Ascending aorta (tissue), 2 donors: ENCODE measurements around the gene STT3A. TPM values are rescaled to one million over a fixed set of nuclear protein-coding genes. Genes with fewer than 3 reads are reported as not detected.

Source experiments
- DNase-seq, 2 donors: peaks; one replicate each; pipeline ENCODE4 v3.0.0-alpha.2; 2019; ENCODE audit warnings: low spot score in 2 of 2
- H3K27ac ChIP-seq, 2 donors: fragments of 200-600 bp; sonication (generic); one replicate each; pipeline ENCODE4 v1.5.1; 2016 to 2017; ENCODE audit warnings: mild to moderate bottlenecking in 1 of 2
- H3K27me3 ChIP-seq: fragments of 200-600 bp; sonication (generic); one replicate; pipeline ENCODE4 v1.5.1; 2017
- H3K36me3 ChIP-seq, 2 donors: fragments of 200-600 bp; sonication (generic); one replicate each; pipeline ENCODE4 v1.5.1; 2016
- H3K4me1 ChIP-seq, 2 donors: fragments of 200-600 bp; sonication (generic); one replicate each; pipeline ENCODE4 v1.5.1; 2016 to 2017; ENCODE audit warnings: mild to moderate bottlenecking in 1 of 2
- H3K4me3 ChIP-seq, 2 donors: fragments of 200-600 bp; sonication (generic); one replicate each; pipeline ENCODE4 v1.5.1; 2016 to 2017; ENCODE audit warnings: mild to moderate bottlenecking in 1 of 2
- H3K9me3 ChIP-seq, 2 donors: fragments of 200-600 bp; sonication (generic); one replicate each; pipeline ENCODE4 v1.5.1; 2016
- intact Hi-C: fragments of 100-400 bp; cut with DNase I; formaldehyde crosslinking; loops from one replicate; pipeline ENCODE4 v1.15.1; 2023
- total RNA-seq: library from RNA; depleted of rRNA; stranded (reverse); fragments of >200 nt; gene quantifications from one replicate; pipeline ENCODE4 v1.1.0, GENCODE V29; 2016
- TF ChIP-seq, protein P1 (sequence below), 3 experiments: fragments of 200-600 bp in 2 of 3; fragments of 450-650 bp in 1 of 3; sonication (generic) in 2 of 3; IDR thresholded peaks; one replicate each; pipeline ENCODE4 v1.5.1; 2016 to 2019; ENCODE audit warnings: antibody characterized with exemption in 3 of 3, mild to moderate bottlenecking in 1 of 3, moderate library complexity in 1 of 3

The STT3A gene
- 88.9 TPM for total RNA-seq

DNA sequence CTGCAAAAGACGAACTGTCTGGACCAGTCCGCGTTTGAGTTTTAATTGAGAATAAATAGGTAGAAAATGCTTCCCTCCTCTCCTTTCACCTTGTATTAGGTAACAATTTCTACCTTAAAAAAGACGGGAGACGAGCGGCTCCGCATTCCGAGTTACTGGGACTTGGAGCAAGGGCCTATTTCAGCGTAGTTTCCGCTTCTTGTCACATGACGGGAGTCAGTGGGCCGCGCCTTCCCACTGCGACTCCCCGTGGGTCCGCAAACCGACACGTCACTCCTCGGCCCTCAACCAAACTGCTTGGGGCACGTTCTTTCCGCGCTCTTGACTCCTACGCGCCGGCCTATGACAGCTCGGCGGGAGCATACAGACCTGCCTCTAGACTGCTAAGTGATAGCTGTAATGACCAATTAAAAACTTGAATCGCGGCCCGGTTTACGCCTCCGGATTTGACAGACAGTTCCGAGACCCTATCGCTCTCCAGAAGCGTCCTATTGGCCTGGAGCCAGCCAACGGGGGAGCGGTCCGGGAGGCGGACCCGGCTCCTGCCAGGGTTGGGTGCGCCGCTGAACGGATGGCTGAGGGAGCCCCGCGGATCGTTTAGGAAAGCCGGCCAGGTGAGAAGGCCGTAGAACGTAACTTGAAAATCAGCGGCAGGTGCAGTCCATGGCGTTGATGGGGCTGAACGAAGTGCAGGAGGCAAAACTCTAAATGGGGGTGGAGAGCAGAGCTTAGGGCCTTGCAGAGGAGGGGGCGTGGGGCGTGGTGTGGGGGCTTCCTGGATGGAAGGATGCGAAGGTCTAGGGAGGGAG, at the start of gene STT3A:
STT3A (plus strand) TSS at position 548 of the 809 bp plus-strand sequence. CDS start 3,064 bp downstream, outside the sequence.
- peak within 1 kb of the TSS; percentile 94 to 100 for H3K27ac ChIP-seq
- H3K4me1 ChIP-seq: peaks cover 7 to 13% of the 10 kb centered on the region in 2 donors
- H3K27me3 ChIP-seq: no peaks in the 10 kb centered on the region
- H3K9me3 ChIP-seq: no peaks in the 10 kb centered on the region
- peak within 1 kb of the TSS; percentile 82 to 99 for H3K4me3 ChIP-seq
- H3K36me3 ChIP-seq: peaks cover 0 to 2% of the 10 kb centered on the region in 2 donors
- intact Hi-C loops: loop anchor here (1.0 to 10.0 kb wide), 12 partner anchors 23 to 1478 kb away; partner anchors contain the start of genes CCDC15, CHEK1, DDX25 and EI24
- peak; percentile 99 to 100 for DNase-seq
- TF ChIP-seq, protein P1, sequence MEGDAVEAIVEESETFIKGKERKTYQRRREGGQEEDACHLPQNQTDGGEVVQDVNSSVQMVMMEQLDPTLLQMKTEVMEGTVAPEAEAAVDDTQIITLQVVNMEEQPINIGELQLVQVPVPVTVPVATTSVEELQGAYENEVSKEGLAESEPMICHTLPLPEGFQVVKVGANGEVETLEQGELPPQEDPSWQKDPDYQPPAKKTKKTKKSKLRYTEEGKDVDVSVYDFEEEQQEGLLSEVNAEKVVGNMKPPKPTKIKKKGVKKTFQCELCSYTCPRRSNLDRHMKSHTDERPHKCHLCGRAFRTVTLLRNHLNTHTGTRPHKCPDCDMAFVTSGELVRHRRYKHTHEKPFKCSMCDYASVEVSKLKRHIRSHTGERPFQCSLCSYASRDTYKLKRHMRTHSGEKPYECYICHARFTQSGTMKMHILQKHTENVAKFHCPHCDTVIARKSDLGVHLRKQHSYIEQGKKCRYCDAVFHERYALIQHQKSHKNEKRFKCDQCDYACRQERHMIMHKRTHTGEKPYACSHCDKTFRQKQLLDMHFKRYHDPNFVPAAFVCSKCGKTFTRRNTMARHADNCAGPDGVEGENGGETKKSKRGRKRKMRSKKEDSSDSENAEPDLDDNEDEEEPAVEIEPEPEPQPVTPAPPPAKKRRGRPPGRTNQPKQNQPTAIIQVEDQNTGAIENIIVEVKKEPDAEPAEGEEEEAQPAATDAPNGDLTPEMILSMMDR (IDR thresholded peaks at IDR 0.05): no peak

DNA sequence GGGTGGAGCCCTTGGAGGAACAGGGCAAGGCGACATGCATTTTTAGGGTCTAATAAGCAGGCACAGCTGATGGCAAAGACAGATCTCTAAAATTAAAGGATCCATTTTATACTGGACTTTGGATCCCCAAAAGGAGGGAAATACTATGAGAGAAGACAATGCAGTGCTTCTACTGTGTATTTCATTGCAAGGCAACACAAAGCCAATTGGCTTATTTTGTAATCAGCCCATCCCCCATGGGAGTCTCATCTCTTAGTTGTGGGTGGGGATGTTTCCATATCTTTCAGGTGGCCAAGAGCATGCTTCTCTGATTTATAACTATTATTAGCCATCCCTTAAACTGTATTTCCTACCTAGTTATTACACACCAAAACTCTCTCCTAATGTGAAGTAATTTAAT, 41.9 kb upstream of the STT3A start:
- Histone ChIP-seq H3K36me3 (no peaks in the 10 kb centered on the region), H3K27ac (no peak overlapping the region), H3K9me3 (peaks cover 0 to 18% of the 10 kb centered on the region in 2 donors), H3K4me1 (no peaks in the 10 kb centered on the region), H3K4me3 (no peak overlapping the region), H3K27me3 (no peaks in the 10 kb centered on the region)
- DNase-seq: no peak
- intact Hi-C loops: no loop called here
- TF ChIP-seq, protein P1 (IDR thresholded peaks at IDR 0.05): no peak

DNA sequence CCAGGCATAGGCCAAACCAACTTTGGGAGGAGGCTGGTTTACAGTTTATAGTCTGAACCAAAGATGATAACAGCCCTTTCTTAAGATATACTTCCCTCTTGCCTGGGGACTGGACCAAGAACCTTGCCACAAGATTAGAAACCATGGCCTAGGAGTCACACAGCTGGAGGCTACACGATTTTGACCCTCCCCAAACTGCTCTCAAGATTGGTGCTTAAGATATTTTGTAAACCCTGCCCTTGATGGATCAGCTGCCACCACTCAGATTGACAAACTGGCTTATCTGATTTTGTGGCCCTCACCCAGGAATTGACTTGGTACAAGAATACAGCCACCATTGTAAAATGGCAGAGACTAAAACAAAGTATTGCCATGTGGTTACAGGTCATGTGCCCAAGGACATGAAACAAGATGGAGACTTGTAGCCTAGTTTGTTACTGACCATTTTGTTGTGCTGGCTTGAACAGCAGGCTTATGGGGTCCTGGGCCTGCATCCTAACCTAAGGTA, 40.8 kb upstream of the STT3A start:
- intact Hi-C loops: no loop called here
- H3K27me3 ChIP-seq: no peaks in the 10 kb centered on the region
- DNase-seq: no peak
- no peaks in the 10 kb centered on the region for H3K4me1 ChIP-seq
- peaks cover 0 to 18% of the 10 kb centered on the region in 2 donors for H3K9me3 ChIP-seq
- H3K36me3 ChIP-seq: no peaks in the 10 kb centered on the region
- TF ChIP-seq, protein P1 (IDR thresholded peaks at IDR 0.05): no peak
- H3K27ac ChIP-seq: no peak overlapping the region
- H3K4me3 ChIP-seq: no peak overlapping the region

DNA sequence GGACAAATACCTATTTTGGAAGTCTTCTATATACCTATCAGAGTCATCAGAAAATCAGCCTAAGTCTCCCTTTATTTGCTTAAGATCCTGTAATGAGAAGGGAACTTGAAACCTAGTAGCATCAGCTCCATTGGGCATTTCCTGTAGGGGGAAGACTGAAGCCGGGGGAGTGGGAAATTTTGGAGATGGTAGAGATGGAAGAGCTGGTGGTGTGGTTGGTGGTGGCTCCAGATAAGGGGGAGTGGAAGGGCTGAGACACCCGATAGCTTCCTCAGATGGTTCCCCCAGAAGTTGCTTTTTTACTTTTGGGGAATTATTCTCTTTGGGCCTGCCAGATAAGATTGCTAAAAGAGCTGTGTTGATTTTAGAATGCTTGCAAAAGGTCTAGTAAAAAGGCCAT, 39.7 kb upstream of the STT3A start:
- intact Hi-C loops: no loop called here

DNA sequence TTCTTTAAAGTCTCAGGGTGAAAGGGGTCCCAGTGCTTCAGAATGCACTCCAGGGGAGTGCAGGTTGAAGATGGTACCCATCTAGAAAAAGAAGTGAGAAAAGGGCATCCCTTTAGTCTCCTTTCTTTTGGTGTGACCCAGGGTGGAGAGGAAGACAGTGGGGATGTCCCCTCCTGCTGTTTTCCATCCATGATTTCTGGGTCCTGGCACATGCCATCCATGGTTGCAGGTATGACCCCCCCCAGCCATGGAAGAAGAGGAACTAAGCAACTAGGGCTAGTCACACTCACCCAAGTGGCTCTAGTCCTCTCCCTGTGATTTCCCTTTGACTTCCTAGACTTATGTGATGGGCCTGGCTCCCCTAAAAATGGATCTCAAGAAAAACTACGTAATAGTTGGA, 39.3 kb upstream of the STT3A start:
- peaks cover 0 to 18% of the 10 kb centered on the region in 2 donors for H3K9me3 ChIP-seq
- no peak for DNase-seq
- H3K27ac ChIP-seq: no peak overlapping the region
- no peaks in the 10 kb centered on the region for H3K36me3 ChIP-seq
- TF ChIP-seq, protein P1 (IDR thresholded peaks at IDR 0.05): no peak
- H3K4me1 ChIP-seq: no peaks in the 10 kb centered on the region
- no peaks in the 10 kb centered on the region for H3K27me3 ChIP-seq
- H3K4me3 ChIP-seq: no peak overlapping the region
- intact Hi-C loops: no loop called here

More for the DNA sequence above, 39.7 kb upstream of the STT3A start:
- Histone ChIP-seq H3K27me3 (no peaks in the 10 kb centered on the region), H3K9me3 (peaks cover 0 to 18% of the 10 kb centered on the region in 2 donors), H3K4me3 (no peak overlapping the region), H3K36me3 (no peaks in the 10 kb centered on the region), H3K27ac (no peak overlapping the region), H3K4me1 (no peaks in the 10 kb centered on the region)
- no peak for DNase-seq
- TF ChIP-seq, protein P1 (IDR thresholded peaks at IDR 0.05): no peak
